Left ventricle myocardium inferior (tissue), 1 donor: ENCODE results near the gene PROSER3. TPM values are rescaled to one million over a fixed set of nuclear protein-coding genes. Genes with fewer than 3 reads are reported as not detected.
A peak's percentile ranks its signal among the peaks of the same experiment; 100 is the strongest.

Experiments
- DNase-seq: peaks from one replicate; pipeline ENCODE4 v3.0.0-alpha.2; 2020
- H3K27ac ChIP-seq: fragments of 200-600 bp; replicated peaks from 2 replicates; pipeline ENCODE4 v1.8.0; 2021
- H3K27me3 ChIP-seq: fragments of 200-600 bp; 2 replicates; pipeline ENCODE4 v1.8.0; 2021; ENCODE audit warnings: low read depth
- H3K36me3 ChIP-seq: fragments of 200-600 bp; 2 replicates; pipeline ENCODE4 v1.8.0; 2021
- H3K4me1 ChIP-seq: fragments of 200-600 bp; 2 replicates; pipeline ENCODE4 v1.8.0; 2021
- H3K4me3 ChIP-seq: fragments of 200-600 bp; 2 replicates; pipeline ENCODE4 v1.8.0; 2021; ENCODE audit warnings: mild to moderate bottlenecking, moderate library complexity
- H3K9me3 ChIP-seq: fragments of 200-600 bp; replicated peaks from 2 replicates; pipeline ENCODE4 v1.8.0; 2021
- intact Hi-C: fragments of 100-400 bp; cut with micrococcal nuclease; formaldehyde crosslinking; loops from one replicate; pipeline ENCODE4 v1.11.0; 2022
- total RNA-seq: library from RNA; stranded (reverse); fragmentation: NEBNext Ultra II Directional; extraction: Animal tissue kit (Norgen Biotek cat#: 25700); gene quantifications from one replicate; pipeline ENCODE4 v1.2.1, GENCODE V29; 2021
- TF ChIP-seq, protein P1 (sequence below): fragments of 200-600 bp; IDR thresholded peaks from 2 replicates; pipeline ENCODE4 v1.8.0; 2021; ENCODE audit warnings: antibody characterized with exemption, mild to moderate bottlenecking, borderline replicate concordance
- donor health status: DM: no; HTN: yes; CAD: no; lungs with severe emphysema.

Gene PROSER3
- total RNA-seq, 1 donor from 2014 or later = 4.8 TPM

DNA sequence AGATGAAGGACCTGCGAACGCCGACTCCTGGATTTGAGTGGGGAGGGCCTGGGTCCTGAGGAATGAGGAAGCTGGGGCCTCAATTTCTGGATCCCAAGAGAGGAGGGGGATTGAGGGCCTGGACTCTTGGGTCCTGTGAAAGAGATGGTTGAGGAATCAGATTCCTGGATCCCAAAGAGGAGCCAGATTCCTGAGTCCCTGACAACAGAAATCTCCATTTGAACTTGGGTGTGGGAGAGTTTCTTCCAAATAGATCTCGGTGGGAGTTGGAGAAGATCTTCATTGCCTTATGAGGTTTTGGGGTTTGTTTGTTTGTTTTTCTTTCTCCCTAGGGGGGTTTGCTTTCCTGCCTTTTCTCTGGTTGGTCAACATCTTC lies 11.9 kb upstream of the PROSER3 start:
- peaks cover 12% of the 10 kb centered on the region for H3K36me3 ChIP-seq
- TF ChIP-seq, protein P1, sequence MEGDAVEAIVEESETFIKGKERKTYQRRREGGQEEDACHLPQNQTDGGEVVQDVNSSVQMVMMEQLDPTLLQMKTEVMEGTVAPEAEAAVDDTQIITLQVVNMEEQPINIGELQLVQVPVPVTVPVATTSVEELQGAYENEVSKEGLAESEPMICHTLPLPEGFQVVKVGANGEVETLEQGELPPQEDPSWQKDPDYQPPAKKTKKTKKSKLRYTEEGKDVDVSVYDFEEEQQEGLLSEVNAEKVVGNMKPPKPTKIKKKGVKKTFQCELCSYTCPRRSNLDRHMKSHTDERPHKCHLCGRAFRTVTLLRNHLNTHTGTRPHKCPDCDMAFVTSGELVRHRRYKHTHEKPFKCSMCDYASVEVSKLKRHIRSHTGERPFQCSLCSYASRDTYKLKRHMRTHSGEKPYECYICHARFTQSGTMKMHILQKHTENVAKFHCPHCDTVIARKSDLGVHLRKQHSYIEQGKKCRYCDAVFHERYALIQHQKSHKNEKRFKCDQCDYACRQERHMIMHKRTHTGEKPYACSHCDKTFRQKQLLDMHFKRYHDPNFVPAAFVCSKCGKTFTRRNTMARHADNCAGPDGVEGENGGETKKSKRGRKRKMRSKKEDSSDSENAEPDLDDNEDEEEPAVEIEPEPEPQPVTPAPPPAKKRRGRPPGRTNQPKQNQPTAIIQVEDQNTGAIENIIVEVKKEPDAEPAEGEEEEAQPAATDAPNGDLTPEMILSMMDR = no peak
- peaks cover 65% of the 10 kb centered on the region for H3K4me1 ChIP-seq
- H3K9me3 ChIP-seq = no peaks in the 10 kb centered on the region
- peak overlapping the region; percentile 87 for H3K4me3 ChIP-seq
- peak overlapping the region; percentile 100 for H3K27ac ChIP-seq
- DNase-seq = no peak
- intact Hi-C loops = no loop called here
- no peaks in the 10 kb centered on the region for H3K27me3 ChIP-seq

DNA sequence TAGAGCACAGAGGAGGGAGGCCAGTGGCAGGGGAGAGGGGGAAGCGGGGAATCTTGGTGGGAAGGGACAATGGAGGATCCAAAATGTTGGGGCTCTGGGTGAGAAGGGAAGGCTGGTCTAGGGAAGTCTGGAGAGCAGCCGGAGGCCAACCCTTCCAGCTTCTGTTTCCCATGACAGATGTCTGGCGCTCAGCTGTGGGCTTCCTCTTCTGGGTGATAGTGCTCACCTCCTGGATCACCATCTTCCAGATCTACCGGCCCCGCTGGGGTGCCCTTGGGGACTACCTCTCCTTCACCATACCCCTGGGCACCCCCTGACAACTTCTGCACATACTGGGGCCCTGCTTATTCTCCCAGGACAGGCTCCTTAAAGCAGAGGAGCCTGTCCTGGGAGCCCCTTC lies 11.4 kb upstream of the PROSER3 start:
- TF ChIP-seq, protein P1 = no peak
- intact Hi-C loops = no loop called here
- H3K9me3 ChIP-seq = no peaks in the 10 kb centered on the region
- peak overlapping the region; percentile 100 for H3K27ac ChIP-seq
- H3K4me1 ChIP-seq = peaks cover 61% of the 10 kb centered on the region
- H3K27me3 ChIP-seq = no peaks in the 10 kb centered on the region
- no peak for DNase-seq
- peaks cover 12% of the 10 kb centered on the region for H3K36me3 ChIP-seq
- H3K4me3 ChIP-seq = peak overlapping the region; percentile 87

DNA sequence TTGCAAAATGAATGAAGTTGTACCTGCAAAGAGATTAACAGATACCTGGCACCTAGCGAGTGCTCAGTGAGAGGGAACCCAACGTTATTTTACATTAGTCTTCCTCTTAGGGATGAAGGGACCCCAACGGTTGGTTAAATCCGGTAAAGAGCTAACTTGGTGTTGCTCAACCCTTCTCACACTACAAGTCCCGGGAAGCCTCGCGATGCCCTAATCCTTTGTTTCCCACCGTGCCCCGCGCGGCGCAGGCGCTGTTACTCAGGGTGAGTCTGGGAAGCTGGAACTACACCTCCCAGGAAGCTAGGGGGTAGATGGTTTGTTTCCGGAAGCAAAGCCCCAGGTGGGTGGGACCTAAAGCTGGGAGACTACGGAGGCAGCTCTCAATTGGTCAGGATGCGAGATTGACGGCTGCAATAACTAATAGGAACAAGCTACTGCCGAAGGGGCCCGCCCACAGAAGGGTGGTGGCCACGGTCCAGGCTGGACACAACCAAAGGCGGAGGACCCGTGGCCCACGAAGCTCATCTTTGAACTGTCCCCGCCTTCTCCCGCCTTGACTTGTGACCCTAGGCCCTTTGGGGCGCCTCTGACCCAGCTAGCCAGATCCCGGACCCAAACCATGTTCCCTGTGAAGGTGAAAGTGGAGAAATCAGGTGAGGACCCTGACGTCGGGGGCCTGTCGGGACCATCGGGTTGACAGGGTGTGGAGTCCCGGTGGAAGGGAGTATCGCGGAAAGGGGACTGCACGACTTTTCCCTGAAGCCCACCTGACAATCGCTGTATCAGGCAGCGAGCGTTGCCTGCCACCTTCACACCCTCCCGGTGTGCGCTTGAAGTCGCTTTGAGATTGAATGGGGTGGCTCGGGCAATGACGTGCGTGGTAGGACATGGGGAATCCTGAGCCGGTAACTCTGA lies 9.6 kb upstream of the PROSER3 start, which contains the start of gene LIN37:
Gene LIN37, plus strand, starts transcription at position 471 of the 915 bp plus-strand sequence. Its CDS starts 149 bp downstream, at position 620.
- TF ChIP-seq, protein P1 = peak; percentile 50
- peak; percentile 99 for DNase-seq
- peak within 1 kb of the TSS; percentile 84 for H3K27ac ChIP-seq
- intact Hi-C loops = no loop called here
- H3K36me3 ChIP-seq = peaks cover 21% of the 10 kb centered on the region
- peaks cover 67% of the 10 kb centered on the region for H3K4me1 ChIP-seq
- no peaks in the 10 kb centered on the region for H3K9me3 ChIP-seq
- peak within 1 kb of the TSS; percentile 82 for H3K4me3 ChIP-seq
- H3K27me3 ChIP-seq = no peaks in the 10 kb centered on the region

DNA sequence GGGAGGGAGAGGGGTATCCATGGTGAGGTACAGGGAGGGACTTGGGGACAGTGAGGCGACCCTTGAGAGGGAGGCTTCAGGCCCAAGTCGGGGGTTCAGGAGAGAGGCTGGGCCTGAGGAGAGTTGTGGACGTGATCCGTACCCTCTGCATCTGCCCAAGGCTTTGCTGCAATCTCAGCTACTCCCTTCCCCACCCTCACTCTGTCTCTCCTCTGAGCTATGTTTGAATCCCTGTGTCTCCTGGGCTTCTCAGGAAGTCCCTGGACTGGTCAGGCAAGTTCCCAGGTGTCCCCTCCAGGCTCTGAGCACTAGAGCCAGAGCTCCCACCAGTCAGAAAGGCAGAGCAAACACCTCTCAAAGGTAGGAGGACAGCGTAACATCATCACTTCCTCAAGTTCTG lies 7.8 kb upstream of the PROSER3 start:
- DNase-seq = no peak
- Histone ChIP-seq H3K36me3 (peaks cover 19% of the 10 kb centered on the region), H3K27ac (no peak overlapping the region), H3K9me3 (no peaks in the 10 kb centered on the region), H3K4me3 (no peak overlapping the region), H3K4me1 (peaks cover 60% of the 10 kb centered on the region), H3K27me3 (no peaks in the 10 kb centered on the region)
- TF ChIP-seq, protein P1 = no peak
- intact Hi-C loops = no loop called here

DNA sequence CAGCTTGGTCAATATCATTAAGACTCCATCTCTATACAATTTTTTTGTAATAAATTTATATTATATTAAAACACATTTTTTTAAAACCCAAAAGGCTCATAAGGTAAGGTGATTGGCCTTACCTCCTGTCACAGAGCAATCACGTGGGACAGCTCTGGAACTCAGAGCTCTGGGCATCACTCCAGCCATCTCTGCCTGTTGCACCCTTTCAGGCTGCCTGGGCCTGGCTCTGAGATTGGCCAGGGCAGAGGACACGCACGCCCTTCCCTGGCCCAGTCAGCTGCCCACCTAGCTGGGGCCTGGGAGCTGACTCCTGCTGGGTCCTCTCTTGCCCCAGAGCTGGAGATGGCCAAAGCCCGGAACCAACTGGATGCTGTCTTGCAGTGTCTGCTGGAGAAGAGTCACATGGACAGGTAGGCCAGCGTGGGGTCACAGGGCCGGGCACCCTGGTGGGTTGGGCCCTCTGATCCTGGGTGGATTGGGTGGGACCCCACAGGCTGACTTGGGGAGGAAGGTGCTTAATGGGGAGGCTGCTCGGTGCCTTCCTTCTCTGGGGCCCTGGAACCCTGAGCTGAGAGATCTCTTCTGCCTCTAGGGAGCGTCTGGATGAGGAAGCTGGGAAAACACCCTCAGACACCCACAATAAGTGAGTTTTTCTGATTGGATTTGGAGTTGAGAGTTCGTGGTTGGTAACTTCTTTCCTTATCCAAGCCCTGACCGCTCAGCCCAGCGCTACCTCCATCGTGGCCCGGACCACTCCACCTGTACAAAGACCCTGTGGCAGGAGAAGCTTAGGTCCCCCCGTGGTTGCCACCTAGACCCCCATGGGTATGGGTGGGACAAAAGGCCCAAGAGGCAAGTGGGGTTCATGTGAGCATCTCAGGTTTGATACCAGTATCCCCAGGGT lies 5.9 kb upstream of the PROSER3 start:
- no peak for DNase-seq
- peaks cover 63% of the 10 kb centered on the region for H3K4me1 ChIP-seq
- intact Hi-C loops = no loop called here
- peaks cover 19% of the 10 kb centered on the region for H3K36me3 ChIP-seq
- H3K27me3 ChIP-seq = no peaks in the 10 kb centered on the region
- no peaks in the 10 kb centered on the region for H3K9me3 ChIP-seq
- peak overlapping the region; percentile 61 for H3K27ac ChIP-seq
- no peak overlapping the region for H3K4me3 ChIP-seq
- TF ChIP-seq, protein P1 = no peak
